ENCODE data around the gene AKAP13. TPM values are rescaled to one million over a fixed set of nuclear protein-coding genes. Genes with fewer than 3 reads are reported as not detected.

The AKAP13 gene
- polyA plus RNA-seq, 2 of the 4 experiments (the other 2 are of a cell fraction), result 20.4 to 28.8 TPM

DNA sequence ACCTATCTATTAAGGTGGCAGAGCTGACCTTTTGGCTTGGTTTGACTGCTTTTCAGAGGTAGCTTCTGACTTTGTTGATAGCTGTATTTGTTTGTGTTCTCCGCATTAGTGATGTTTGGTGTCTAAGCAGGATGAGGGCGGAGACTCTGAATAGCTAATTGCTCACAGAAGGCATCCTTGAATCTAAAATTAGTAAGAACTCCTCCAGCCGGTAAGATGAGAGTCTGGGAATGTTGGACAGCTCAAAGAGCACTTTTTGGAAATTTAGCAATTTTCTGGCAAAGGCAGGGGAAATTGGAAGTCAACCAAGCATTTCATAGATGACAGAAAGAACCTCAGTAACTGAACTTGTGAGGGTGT is 240.3 kb downstream of the AKAP13 start:
- POLR2A ChIA-PET, result no interaction called here
- 90% methylated on average over 3 of the region's 3 CpGs for WGBS (ENCODE audit: missing lambda C conversion rate)
- H3K4me2 ChIP-seq, result no peak overlapping the region
- H3K4me1 ChIP-seq, result peaks cover 54% of the 10 kb centered on the region
- no peak overlapping the region for H3K4me3 ChIP-seq
- DNase-seq (ENCODE audit: low read depth in 1 of 2, low spot score in 1 of 2) (no peak), FAIRE-seq (no peak), ATAC-seq (no peak)
- TF ChIP-seq RFX5 (IDR thresholded peaks at IDR 0.05) (no peak), HOXA7 (CRISPR knock-in tag; IDR thresholded peaks at IDR 0.05) (no peak), FOSB (CRISPR knock-in tag; IDR thresholded peaks at IDR 0.05) (no peak)
- no peak overlapping the region; a peak in 1 of 6 replicates for H3K27ac ChIP-seq
- H3K9me3 ChIP-seq, result no peaks in the 10 kb centered on the region
- CTCF ChIA-PET, result no interaction called here

- H3K27ac ChIP-seq, result no peak overlapping the region
- WGBS (ENCODE audit: missing lambda C conversion rate), result 91% methylated on average over 4 of the region's 4 CpGs
- ATAC-seq (no peak), DNase-seq (ENCODE audit: low read depth in 1 of 2, low spot score in 1 of 2) (no peak), FAIRE-seq (no peak)
- TF ChIP-seq TP53 (CRISPR knock-in tag; IDR thresholded peaks at IDR 0.05), result no peak
- no peak for TF ChIP-seq HMGXB4 (CRISPR knock-in tag; IDR thresholded peaks at IDR 0.05; ENCODE audit: borderline replicate concordance)
- no peak for TF ChIP-seq FOSL2 (IDR thresholded peaks at IDR 0.05)
- TF ChIP-seq FOSL2 (CRISPR knock-in tag; IDR thresholded peaks at IDR 0.05), result no peak
- no peak for TF ChIP-seq RNF2 (IDR thresholded peaks at IDR 0.05; ENCODE audit: borderline replicate concordance, low read depth)
- TF ChIP-seq, protein P1, sequence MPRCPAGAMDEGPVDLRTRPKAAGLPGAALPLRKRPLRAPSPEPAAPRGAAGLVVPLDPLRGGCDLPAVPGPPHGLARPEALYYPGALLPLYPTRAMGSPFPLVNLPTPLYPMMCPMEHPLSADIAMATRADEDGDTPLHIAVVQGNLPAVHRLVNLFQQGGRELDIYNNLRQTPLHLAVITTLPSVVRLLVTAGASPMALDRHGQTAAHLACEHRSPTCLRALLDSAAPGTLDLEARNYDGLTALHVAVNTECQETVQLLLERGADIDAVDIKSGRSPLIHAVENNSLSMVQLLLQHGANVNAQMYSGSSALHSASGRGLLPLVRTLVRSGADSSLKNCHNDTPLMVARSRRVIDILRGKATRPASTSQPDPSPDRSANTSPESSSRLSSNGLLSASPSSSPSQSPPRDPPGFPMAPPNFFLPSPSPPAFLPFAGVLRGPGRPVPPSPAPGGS (IDR thresholded peaks at IDR 0.05), result no peak
- TF ChIP-seq ESRRA (IDR thresholded peaks at IDR 0.05; ENCODE audit: borderline replicate concordance, low read length), result no peak
- TF ChIP-seq ZC3H11A (IDR thresholded peaks at IDR 0.05), result no peak
- TF ChIP-seq ATOH8 (CRISPR knock-in tag; IDR thresholded peaks at IDR 0.05; ENCODE audit: low read depth), result no peak
- no peak for TF ChIP-seq JUNB (IDR thresholded peaks at IDR 0.05)
- no peak for TF ChIP-seq PHF8 (IDR thresholded peaks at IDR 0.05; ENCODE audit: borderline replicate concordance, low read depth)
- no peak for TF ChIP-seq HOXA7 (CRISPR knock-in tag; IDR thresholded peaks at IDR 0.05)
- H3K4me2 ChIP-seq, result no peak overlapping the region
- H3K9me3 ChIP-seq, result no peaks in the 10 kb centered on the region
- peaks cover 50% of the 10 kb centered on the region for H3K4me1 ChIP-seq
- H3K4me3 ChIP-seq, result no peak overlapping the region
- ChIA-PET POLR2A (no interaction called here), CTCF (no interaction called here)
Measured at GRCh38 chr15:85621094-85621493, 240.7 kb downstream of the AKAP13 start.

GRCh38 chr15:85622221-85622831 is 241.9 kb downstream of the AKAP13 start:
- H3K4me2 ChIP-seq, result no peak overlapping the region
- DNase-seq (ENCODE audit: low read depth in 1 of 2, low spot score in 1 of 2), result no peak
- H3K27ac ChIP-seq, result no peak overlapping the region
- H3K4me3 ChIP-seq, result no peak overlapping the region
- FAIRE-seq, result no peak
- TF ChIP-seq RAD21 (conservative IDR thresholded peaks at IDR 0.05 in 1 of 2, IDR thresholded peaks at IDR 0.05 in 1 of 2), result no peak
- CTCF ChIA-PET, result interaction anchor here (0.8 to 1.9 kb wide), 2 partner anchors 19 to 21 kb away, joined by 3 to 4 read pairs; no protein-coding TSS in a partner anchor
- POLR2A ChIA-PET, result no interaction called here
- H3K9me3 ChIP-seq, result no peaks in the 10 kb centered on the region
- H3K4me1 ChIP-seq, result peaks cover 37% of the 10 kb centered on the region
- 89% methylated on average over 6 of the region's 6 CpGs for WGBS (ENCODE audit: missing lambda C conversion rate)
- no peak for ATAC-seq
